ENCODE results near the gene SERTAD2.

DNA sequence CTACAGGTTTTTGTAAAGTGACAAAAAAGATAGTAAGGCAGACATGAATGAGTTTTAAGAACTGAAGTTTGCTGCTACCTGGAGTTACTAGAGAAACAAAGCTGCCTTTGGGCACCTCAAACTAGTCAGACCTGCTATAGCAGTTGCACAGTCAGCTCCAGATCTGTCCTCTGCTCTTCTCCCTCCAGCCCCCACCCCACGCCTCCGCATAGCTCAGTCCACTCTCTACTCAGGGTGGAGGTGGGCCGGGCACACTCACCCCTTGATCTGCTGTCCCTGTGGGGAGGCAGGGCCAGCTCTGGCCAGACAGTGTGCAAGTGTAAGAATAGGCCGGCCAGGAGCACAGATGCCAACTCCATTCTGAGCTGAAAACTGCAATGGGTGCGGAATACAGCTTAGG, 4.1 kb downstream of the SERTAD2 start:
- no peak for TF ChIP-seq CTCF (IDR thresholded peaks at IDR 0.05)
- no peak for TF ChIP-seq EP300 (IDR thresholded peaks at IDR 0.05)
